ENCODE results near the gene SLC25A1.
"Not testable (repeated sequence)": the region's sequence is repeated elsewhere in the genome, so short reads cannot be mapped to it uniquely, and the experiment has no call there.

SLC25A1 gene

GRCh38 chr22:19169002-19169946, 9.3 kb downstream of the SLC25A1 start:
- no peak for DNase-seq (ENCODE audit: extremely low read depth in 1 of 2, low read depth in 1 of 2)

GRCh38 chr22:19168088-19168890, 10.2 kb downstream of the SLC25A1 start:
- no peak for DNase-seq (ENCODE audit: extremely low read depth in 1 of 2, low read depth in 1 of 2)

- no peak for DNase-seq (ENCODE audit: extremely low read depth in 1 of 2, low read depth in 1 of 2)
Observed at GRCh38 chr22:19167106-19167869, 11.2 kb downstream of the SLC25A1 start.

- no peak for DNase-seq (ENCODE audit: extremely low read depth in 1 of 2, low read depth in 1 of 2)
Observed at GRCh38 chr22:19166421-19166820, 12.1 kb downstream of the SLC25A1 start.

GRCh38 chr22:19164425-19164824, 14.1 kb downstream of the SLC25A1 start:
- no peak for DNase-seq (ENCODE audit: extremely low read depth in 1 of 2, low read depth in 1 of 2)

- DNase-seq (ENCODE audit: extremely low read depth in 1 of 2, low read depth in 1 of 2), result not testable (repeated sequence)
Observed at GRCh38 chr22:19158649-19159048, 19.9 kb downstream of the SLC25A1 start.

- not testable (repeated sequence) for DNase-seq (ENCODE audit: extremely low read depth in 1 of 2, low read depth in 1 of 2)
Observed at GRCh38 chr22:19156109-19156508, 22.4 kb downstream of the SLC25A1 start.

GRCh38 chr22:19152942-19153883, 25.3 kb downstream of the SLC25A1 start:
- DNase-seq (ENCODE audit: extremely low read depth in 1 of 2, low read depth in 1 of 2), result no peak

GRCh38 chr22:19151329-19152191, 27.0 kb downstream of the SLC25A1 start:
- no peak for DNase-seq (ENCODE audit: extremely low read depth in 1 of 2, low read depth in 1 of 2)

- DNase-seq (ENCODE audit: extremely low read depth in 1 of 2, low read depth in 1 of 2), result no peak
Observed at GRCh38 chr22:19150482-19151328, 27.8 kb downstream of the SLC25A1 start.

- no peak for DNase-seq (ENCODE audit: extremely low read depth in 1 of 2, low read depth in 1 of 2)
Observed at GRCh38 chr22:19149991-19150390, 28.5 kb downstream of the SLC25A1 start, which contains the start of gene GSC2. Gene GSC2, minus strand, starts transcription at chr22:19150292. Its CDS starts 9 bp downstream, at chr22:19150283.

GRCh38 chr22:19149047-19149883, 29.3 kb downstream of the SLC25A1 start:
- no peak for DNase-seq (ENCODE audit: extremely low read depth in 1 of 2, low read depth in 1 of 2)

- DNase-seq (ENCODE audit: extremely low read depth in 1 of 2, low read depth in 1 of 2), result no peak
Observed at GRCh38 chr22:19148417-19149046, 30.0 kb downstream of the SLC25A1 start.

- DNase-seq (ENCODE audit: extremely low read depth in 1 of 2, low read depth in 1 of 2), result no peak
Observed at GRCh38 chr22:19147195-19147780, 31.2 kb downstream of the SLC25A1 start.

GRCh38 chr22:19146215-19146968, 32.1 kb downstream of the SLC25A1 start:
- DNase-seq (ENCODE audit: extremely low read depth in 1 of 2, low read depth in 1 of 2), result no peak

All from activated CD8-positive, alpha-beta memory T cell treated with anti-CD3 and anti-CD28 coated beads for 1 hour (primary cell).